ENCODE results near the gene SPEF2. TPM values are rescaled to one million over a fixed set of nuclear protein-coding genes. Genes with fewer than 3 reads are reported as not detected.

The SPEF2 gene
- total RNA-seq, 1 donor from 2014 or later = 3.7 TPM

DNA sequence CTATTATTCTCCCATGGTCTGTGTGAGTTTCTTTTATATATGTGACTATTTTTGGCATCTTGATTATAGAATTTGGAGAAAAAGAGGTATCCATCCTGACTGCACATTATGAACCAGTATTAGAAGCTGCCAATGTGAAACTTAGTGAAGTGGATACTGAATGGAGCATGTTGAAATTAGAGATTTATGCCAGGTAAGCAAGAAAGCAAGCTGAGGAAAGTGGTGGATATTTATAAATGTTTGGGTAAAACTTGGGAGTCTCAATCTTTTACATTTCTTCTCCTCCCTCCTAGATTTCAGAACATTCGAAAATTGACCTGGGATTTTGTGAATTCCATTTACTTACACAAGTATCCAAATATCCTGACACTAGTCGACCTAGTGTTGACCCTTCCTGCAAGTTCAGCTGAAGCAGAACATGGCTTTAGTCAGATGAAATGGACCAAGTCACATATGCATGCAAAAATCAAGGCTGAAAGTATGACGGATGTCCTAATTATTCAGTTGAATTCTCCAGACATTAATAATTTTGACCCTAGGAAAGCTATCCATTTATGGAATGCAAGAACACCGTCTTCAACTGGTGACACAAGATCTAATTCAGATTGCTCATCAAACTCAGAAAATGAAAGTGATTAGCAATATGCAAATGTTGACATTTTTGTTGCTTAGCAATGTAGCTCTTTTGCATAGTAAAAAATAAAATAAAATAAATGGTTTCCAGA lies 172.2 kb downstream of the SPEF2 start:
- no peak overlapping the region for H3K9ac ChIP-seq (ENCODE audit: low read depth in 1 of 3, low read length in 3 of 3)
- no peaks in the 10 kb centered on the region for H3K36me3 ChIP-seq (ENCODE audit: control insufficient read depth in 3 of 3, insufficient read depth in 3 of 3, low read length in 3 of 3)
- H3K27ac ChIP-seq (ENCODE audit: low read depth, low read length) = peak overlapping the region; percentile 52

DNA sequence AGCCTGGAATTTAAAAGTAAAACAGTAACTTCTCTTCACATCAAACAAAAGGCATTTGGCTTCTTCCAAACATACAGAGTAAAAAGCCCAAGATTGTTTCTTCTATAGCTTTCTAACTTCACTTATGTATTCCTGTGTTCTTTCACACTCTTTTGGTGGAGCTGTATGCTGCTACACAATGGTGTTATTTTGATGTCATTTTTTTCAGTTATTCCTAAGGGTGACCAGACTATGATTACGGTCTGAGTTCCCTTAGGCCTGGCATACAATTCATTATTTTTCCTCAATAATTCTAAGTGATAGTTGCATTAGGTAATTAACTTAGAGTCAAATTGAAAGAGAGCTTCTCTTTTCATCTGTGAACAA lies 172.8 kb downstream of the SPEF2 start:
- H3K27me3 ChIP-seq (ENCODE audit: control insufficient read depth in 3 of 3, insufficient read depth in 3 of 3, low read length in 3 of 3) = no peaks in the 10 kb centered on the region
- no peaks in the 10 kb centered on the region for H3K4me1 ChIP-seq (ENCODE audit: control insufficient read depth in 3 of 3, insufficient read depth in 3 of 3, low read length in 3 of 3)
- H3K9me3 ChIP-seq (ENCODE audit: control insufficient read depth in 3 of 3, low read length in 3 of 3) = no peaks in the 10 kb centered on the region
- H3K36me3 ChIP-seq (ENCODE audit: control insufficient read depth in 3 of 3, insufficient read depth in 3 of 3, low read length in 3 of 3) = no peaks in the 10 kb centered on the region
- H3K4me3 ChIP-seq (ENCODE audit: low read length in 3 of 3) = no peak overlapping the region
- no peak overlapping the region for H3K27ac ChIP-seq (ENCODE audit: low read depth, low read length)
- H3K9ac ChIP-seq (ENCODE audit: low read depth in 1 of 3, low read length in 3 of 3) = no peak overlapping the region

More for the DNA sequence above, 172.2 kb downstream of the SPEF2 start:
- Histone ChIP-seq H3K4me3 (ENCODE audit: low read length in 3 of 3) (no peak overlapping the region), H3K4me1 (ENCODE audit: control insufficient read depth in 3 of 3, insufficient read depth in 3 of 3, low read length in 3 of 3) (no peaks in the 10 kb centered on the region), H3K27me3 (ENCODE audit: control insufficient read depth in 3 of 3, insufficient read depth in 3 of 3, low read length in 3 of 3) (no peaks in the 10 kb centered on the region), H3K9me3 (ENCODE audit: control insufficient read depth in 3 of 3, low read length in 3 of 3) (no peaks in the 10 kb centered on the region)

DNA sequence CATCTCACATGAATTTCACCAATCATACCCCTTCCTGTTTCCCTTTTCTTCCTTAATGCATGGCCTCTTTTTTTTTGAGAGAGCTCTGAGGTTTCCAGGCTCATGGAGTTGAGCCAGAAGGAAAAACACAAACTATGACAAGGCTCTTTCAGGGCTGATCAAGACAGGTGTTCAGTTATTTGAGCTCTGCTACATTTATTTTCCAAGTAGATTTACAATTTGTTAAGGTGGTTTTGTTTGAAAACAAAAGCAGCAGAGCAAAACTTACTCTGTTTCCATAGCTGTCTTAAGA lies 176.6 kb downstream of the SPEF2 start:
- H3K9me3 ChIP-seq (ENCODE audit: control insufficient read depth in 3 of 3, low read length in 3 of 3) = no peaks in the 10 kb centered on the region
- no peak overlapping the region for H3K4me3 ChIP-seq (ENCODE audit: low read length in 3 of 3)
- H3K4me1 ChIP-seq (ENCODE audit: control insufficient read depth in 3 of 3, insufficient read depth in 3 of 3, low read length in 3 of 3) = no peaks in the 10 kb centered on the region
- no peak overlapping the region for H3K27ac ChIP-seq (ENCODE audit: low read depth, low read length)
- H3K27me3 ChIP-seq (ENCODE audit: control insufficient read depth in 3 of 3, insufficient read depth in 3 of 3, low read length in 3 of 3) = no peaks in the 10 kb centered on the region
- H3K9ac ChIP-seq (ENCODE audit: low read depth in 1 of 3, low read length in 3 of 3) = no peak overlapping the region
- no peaks in the 10 kb centered on the region for H3K36me3 ChIP-seq (ENCODE audit: control insufficient read depth in 3 of 3, insufficient read depth in 3 of 3, low read length in 3 of 3)

DNA sequence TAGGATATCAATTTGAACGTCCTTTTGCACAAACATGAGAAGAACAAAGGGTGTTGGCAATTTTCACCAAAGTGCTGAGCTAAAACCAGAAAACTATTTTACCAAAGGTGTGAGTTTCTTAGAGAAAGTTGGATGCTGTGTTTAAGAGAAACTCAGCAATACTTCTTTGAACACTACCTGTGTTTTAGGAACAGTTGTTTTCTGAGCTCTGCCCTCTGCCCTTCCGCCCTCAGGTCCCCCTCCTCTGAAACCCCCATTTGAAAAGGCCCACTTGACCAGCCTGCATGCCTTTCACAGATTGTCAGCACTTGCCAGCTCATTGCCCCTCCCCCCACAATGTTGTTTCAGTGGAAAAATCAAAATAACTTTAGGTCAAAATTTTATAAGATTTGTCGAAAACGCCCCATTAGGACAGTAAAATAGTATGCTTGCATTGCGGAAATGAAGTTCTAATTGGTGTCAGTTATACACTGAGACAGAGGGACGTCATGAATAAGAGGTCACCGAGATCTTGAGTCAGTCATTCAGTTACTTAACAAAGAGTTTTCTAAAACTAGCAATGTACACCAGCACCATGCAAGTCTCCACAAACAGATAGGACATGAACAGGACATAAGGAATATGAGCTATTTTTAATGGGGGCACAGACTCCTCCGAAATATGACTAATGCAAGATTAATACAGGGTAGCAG lies 177.2 kb downstream of the SPEF2 start:
- no peak overlapping the region for H3K9ac ChIP-seq (ENCODE audit: low read depth in 1 of 3, low read length in 3 of 3)
- no peaks in the 10 kb centered on the region for H3K27me3 ChIP-seq (ENCODE audit: control insufficient read depth in 3 of 3, insufficient read depth in 3 of 3, low read length in 3 of 3)
- H3K36me3 ChIP-seq (ENCODE audit: control insufficient read depth in 3 of 3, insufficient read depth in 3 of 3, low read length in 3 of 3) = no peaks in the 10 kb centered on the region
- no peaks in the 10 kb centered on the region for H3K9me3 ChIP-seq (ENCODE audit: control insufficient read depth in 3 of 3, low read length in 3 of 3)
- H3K4me3 ChIP-seq (ENCODE audit: low read length in 3 of 3) = no peak overlapping the region
- no peaks in the 10 kb centered on the region for H3K4me1 ChIP-seq (ENCODE audit: control insufficient read depth in 3 of 3, insufficient read depth in 3 of 3, low read length in 3 of 3)
- no peak overlapping the region for H3K27ac ChIP-seq (ENCODE audit: low read depth, low read length)

DNA sequence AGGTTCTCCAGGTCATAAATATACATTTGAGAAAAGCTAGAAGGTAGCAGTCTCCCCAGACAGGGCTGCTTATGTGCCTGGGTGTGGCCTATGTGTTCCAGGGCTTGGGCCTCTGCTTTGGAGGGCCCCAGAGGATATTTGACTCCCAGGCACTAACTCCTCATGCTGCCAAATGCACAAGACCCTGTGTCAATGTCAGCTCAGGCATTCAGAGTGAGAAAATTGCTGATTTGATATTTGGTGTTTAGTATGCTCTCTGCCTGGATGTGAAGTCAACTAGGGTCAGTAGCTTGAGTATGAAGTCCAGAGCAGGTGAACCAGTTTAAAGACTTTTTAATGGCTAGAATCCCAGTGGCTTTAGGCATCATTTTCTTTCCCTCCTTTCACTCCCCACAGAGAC lies 181.5 kb downstream of the SPEF2 start:
- H3K27me3 ChIP-seq (ENCODE audit: control insufficient read depth in 3 of 3, insufficient read depth in 3 of 3, low read length in 3 of 3) = no peaks in the 10 kb centered on the region
- H3K4me1 ChIP-seq (ENCODE audit: control insufficient read depth in 3 of 3, insufficient read depth in 3 of 3, low read length in 3 of 3) = peaks cover 0 to 6% (median 4%) of the 10 kb centered on the region in 3 donors
- no peak overlapping the region for H3K4me3 ChIP-seq (ENCODE audit: low read length in 3 of 3)
- H3K36me3 ChIP-seq (ENCODE audit: control insufficient read depth in 3 of 3, insufficient read depth in 3 of 3, low read length in 3 of 3) = no peaks in the 10 kb centered on the region
- no peaks in the 10 kb centered on the region for H3K9me3 ChIP-seq (ENCODE audit: control insufficient read depth in 3 of 3, low read length in 3 of 3)
- no peak overlapping the region for H3K27ac ChIP-seq (ENCODE audit: low read depth, low read length)
- no peak overlapping the region for H3K9ac ChIP-seq (ENCODE audit: low read depth in 1 of 3, low read length in 3 of 3)

DNA sequence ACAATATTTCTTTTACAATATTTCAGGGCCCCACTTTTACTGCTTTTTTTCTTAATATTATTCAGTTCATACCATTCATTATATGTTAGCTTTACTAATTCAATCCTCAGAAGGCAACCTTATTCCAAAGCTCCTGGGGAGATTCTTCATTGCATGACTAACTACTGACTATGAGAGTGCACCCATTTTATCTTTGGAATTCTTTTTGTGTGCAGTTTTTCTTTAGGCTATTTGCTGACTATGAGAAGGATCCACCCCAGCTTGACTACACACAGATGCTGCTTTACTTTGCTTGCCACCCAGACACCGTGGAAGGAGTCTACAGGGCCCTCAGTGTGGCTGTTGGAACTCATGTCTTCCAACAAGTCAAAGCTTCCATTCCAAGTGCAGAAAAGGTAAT lies 182.1 kb downstream of the SPEF2 start:
- H3K27me3 ChIP-seq (ENCODE audit: control insufficient read depth in 3 of 3, insufficient read depth in 3 of 3, low read length in 3 of 3) = no peaks in the 10 kb centered on the region
- H3K4me1 ChIP-seq (ENCODE audit: control insufficient read depth in 3 of 3, insufficient read depth in 3 of 3, low read length in 3 of 3) = peaks cover 0 to 6% (median 4%) of the 10 kb centered on the region in 3 donors
- no peak overlapping the region for H3K4me3 ChIP-seq (ENCODE audit: low read length in 3 of 3)
- no peaks in the 10 kb centered on the region for H3K9me3 ChIP-seq (ENCODE audit: control insufficient read depth in 3 of 3, low read length in 3 of 3)
- no peak overlapping the region for H3K27ac ChIP-seq (ENCODE audit: low read depth, low read length)
- H3K36me3 ChIP-seq (ENCODE audit: control insufficient read depth in 3 of 3, insufficient read depth in 3 of 3, low read length in 3 of 3) = no peaks in the 10 kb centered on the region
- no peak overlapping the region for H3K9ac ChIP-seq (ENCODE audit: low read depth in 1 of 3, low read length in 3 of 3)

DNA sequence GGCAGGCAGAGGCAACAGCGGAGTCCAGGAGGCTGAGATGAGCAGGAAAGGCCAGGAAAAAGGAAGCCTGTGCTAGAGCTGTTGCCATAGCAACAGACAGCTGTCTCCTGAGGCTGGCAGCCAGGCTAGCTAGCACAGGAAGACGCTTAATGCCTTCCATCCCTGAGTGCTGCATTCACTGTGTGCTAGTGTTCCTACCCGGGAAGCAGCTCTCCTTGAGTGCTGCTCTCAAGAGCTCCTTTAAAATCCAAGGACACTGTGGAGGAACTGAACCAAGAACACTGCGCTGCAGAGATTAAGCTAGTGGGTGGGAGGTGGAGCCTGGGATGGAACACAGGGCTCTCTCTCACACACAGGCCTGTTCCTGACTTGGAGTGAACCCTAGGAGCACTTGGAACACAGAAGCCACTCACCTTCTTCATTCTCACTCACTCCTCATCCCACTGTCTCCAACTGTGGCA lies 185.6 kb downstream of the SPEF2 start:
- Histone ChIP-seq H3K27me3 (ENCODE audit: control insufficient read depth in 3 of 3, insufficient read depth in 3 of 3, low read length in 3 of 3) (no peaks in the 10 kb centered on the region), H3K9ac (ENCODE audit: low read depth in 1 of 3, low read length in 3 of 3) (no peak overlapping the region), H3K4me3 (ENCODE audit: low read length in 3 of 3) (no peak overlapping the region), H3K9me3 (ENCODE audit: control insufficient read depth in 3 of 3, low read length in 3 of 3) (no peaks in the 10 kb centered on the region), H3K36me3 (ENCODE audit: control insufficient read depth in 3 of 3, insufficient read depth in 3 of 3, low read length in 3 of 3) (no peaks in the 10 kb centered on the region), H3K27ac (ENCODE audit: low read depth, low read length) (no peak overlapping the region), H3K4me1 (ENCODE audit: control insufficient read depth in 3 of 3, insufficient read depth in 3 of 3, low read length in 3 of 3) (peaks cover 0 to 6% (median 4%) of the 10 kb centered on the region in 3 donors)

DNA sequence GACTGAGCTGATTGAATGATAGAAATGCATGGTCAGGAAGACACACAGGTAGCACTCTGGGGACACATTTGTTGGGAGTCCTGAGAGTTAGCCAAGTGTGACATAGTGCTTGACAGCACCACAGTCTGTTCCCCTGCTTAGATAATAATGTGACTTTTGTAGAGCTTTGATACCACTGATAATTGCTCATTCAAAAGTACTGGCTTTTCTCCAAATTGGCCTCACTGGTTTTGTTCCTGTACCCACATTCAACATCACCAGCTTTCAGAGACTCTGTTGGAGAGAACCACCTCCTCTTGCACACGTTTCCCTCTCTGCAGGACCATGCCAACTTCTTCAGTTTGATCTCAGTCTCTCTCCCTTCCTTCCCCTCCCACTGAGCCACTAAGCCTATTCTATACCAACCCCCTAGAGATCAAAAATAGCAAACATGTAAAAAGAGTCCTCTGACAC lies 186.6 kb downstream of the SPEF2 start:
- no peaks in the 10 kb centered on the region for H3K27me3 ChIP-seq (ENCODE audit: control insufficient read depth in 3 of 3, insufficient read depth in 3 of 3, low read length in 3 of 3)
- no peak overlapping the region for H3K27ac ChIP-seq (ENCODE audit: low read depth, low read length)
- H3K36me3 ChIP-seq (ENCODE audit: control insufficient read depth in 3 of 3, insufficient read depth in 3 of 3, low read length in 3 of 3) = no peaks in the 10 kb centered on the region
- H3K4me3 ChIP-seq (ENCODE audit: low read length in 3 of 3) = no peak overlapping the region
- peaks cover 0 to 6% (median 4%) of the 10 kb centered on the region in 3 donors for H3K4me1 ChIP-seq (ENCODE audit: control insufficient read depth in 3 of 3, insufficient read depth in 3 of 3, low read length in 3 of 3)
- H3K9me3 ChIP-seq (ENCODE audit: control insufficient read depth in 3 of 3, low read length in 3 of 3) = no peaks in the 10 kb centered on the region
- H3K9ac ChIP-seq (ENCODE audit: low read depth in 1 of 3, low read length in 3 of 3) = no peak overlapping the region

DNA sequence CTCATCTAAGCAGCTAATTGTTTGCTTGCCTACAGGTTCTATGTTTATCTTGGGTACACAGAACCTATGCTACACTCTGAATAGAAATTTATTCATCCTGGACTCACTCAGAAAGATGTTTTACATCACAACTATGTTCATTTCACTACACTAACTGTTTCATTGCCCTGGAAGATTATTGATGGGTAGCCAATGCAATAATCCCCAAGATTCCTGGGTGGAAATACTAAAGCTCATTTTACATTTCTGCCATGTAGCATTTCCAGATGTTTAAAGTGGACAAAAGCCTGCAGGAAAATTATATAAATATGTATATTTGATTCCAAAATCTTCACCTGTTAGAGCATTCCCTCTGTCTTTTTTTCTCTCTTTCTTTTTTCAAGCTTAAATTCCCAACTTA lies 187.2 kb downstream of the SPEF2 start:
- Histone ChIP-seq H3K27me3 (ENCODE audit: control insufficient read depth in 3 of 3, insufficient read depth in 3 of 3, low read length in 3 of 3) (no peaks in the 10 kb centered on the region), H3K27ac (ENCODE audit: low read depth, low read length) (no peak overlapping the region), H3K4me3 (ENCODE audit: low read length in 3 of 3) (no peak overlapping the region), H3K9ac (ENCODE audit: low read depth in 1 of 3, low read length in 3 of 3) (no peak overlapping the region), H3K36me3 (ENCODE audit: control insufficient read depth in 3 of 3, insufficient read depth in 3 of 3, low read length in 3 of 3) (no peaks in the 10 kb centered on the region), H3K9me3 (ENCODE audit: control insufficient read depth in 3 of 3, low read length in 3 of 3) (no peaks in the 10 kb centered on the region), H3K4me1 (ENCODE audit: control insufficient read depth in 3 of 3, insufficient read depth in 3 of 3, low read length in 3 of 3) (peaks cover 0 to 6% (median 4%) of the 10 kb centered on the region in 3 donors)

DNA sequence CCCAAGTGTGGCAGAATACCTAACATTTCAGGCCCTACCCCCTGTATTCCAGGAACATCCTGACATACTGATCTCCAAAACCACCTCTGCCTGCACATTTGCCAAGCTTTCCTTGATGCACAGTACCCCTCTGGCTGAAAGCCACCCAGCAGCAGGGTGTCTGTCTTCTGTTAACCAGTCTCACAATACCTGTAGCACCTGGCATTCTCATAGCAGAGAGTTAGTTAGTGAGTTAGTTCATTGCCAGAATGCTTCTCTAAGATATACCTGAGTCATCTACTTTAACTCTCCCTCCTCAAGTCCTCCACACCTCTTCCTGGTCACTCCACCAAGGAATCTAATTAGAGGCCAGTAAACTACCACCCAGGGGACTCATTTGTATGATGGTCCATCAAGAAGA lies 192.9 kb downstream of the SPEF2 start:
- H3K27ac ChIP-seq (ENCODE audit: low read depth, low read length) = no peak overlapping the region
- no peaks in the 10 kb centered on the region for H3K9me3 ChIP-seq (ENCODE audit: control insufficient read depth in 3 of 3, low read length in 3 of 3)

More for the DNA sequence above, 192.9 kb downstream of the SPEF2 start:
- Histone ChIP-seq H3K9ac (ENCODE audit: low read depth in 1 of 3, low read length in 3 of 3) (no peak overlapping the region), H3K27me3 (ENCODE audit: control insufficient read depth in 3 of 3, insufficient read depth in 3 of 3, low read length in 3 of 3) (no peaks in the 10 kb centered on the region), H3K4me3 (ENCODE audit: low read length in 3 of 3) (no peak overlapping the region), H3K4me1 (ENCODE audit: control insufficient read depth in 3 of 3, insufficient read depth in 3 of 3, low read length in 3 of 3) (no peaks in the 10 kb centered on the region), H3K36me3 (ENCODE audit: control insufficient read depth in 3 of 3, insufficient read depth in 3 of 3, low read length in 3 of 3) (no peaks in the 10 kb centered on the region)
